Esophagus muscularis mucosa (tissue), 4 donors: ENCODE results near the gene TPK1. TPM values are rescaled to one million over a fixed set of nuclear protein-coding genes. Genes with fewer than 3 reads are reported as not detected.

Experiments used
- DNase-seq: peaks from one replicate; pipeline ENCODE4 v3.0.0-alpha.2; 2017; ENCODE audit errors: extremely low spot score
- H3K27ac ChIP-seq, 4 donors: fragments of 200-600 bp; sonication (generic); replicated peaks in 1 of 4; 1 replicate in 3 of 4; 2 replicates in 1 of 4; pipeline ENCODE4 v1.5.1; 2016 to 2019; ENCODE audit warnings: mild to moderate bottlenecking in 1 of 4
- H3K27me3 ChIP-seq, 4 donors: fragments of 200-600 bp; sonication (generic); one replicate each; pipeline versions ENCODE4 v1.5.1 to v1.6.0; 2016 to 2019
- H3K36me3 ChIP-seq, 4 donors: fragments of 200-600 bp; sonication (generic); one replicate each; pipeline ENCODE4 v1.5.1; 2016 to 2019
- H3K4me1 ChIP-seq, 4 donors: fragments of 200-600 bp; sonication (generic); one replicate each; pipeline ENCODE4 v1.5.1; 2016 to 2019
- H3K4me3 ChIP-seq, 4 donors: fragments of 200-600 bp; sonication (generic); 1 replicate in 2 of 4; 2 replicates in 2 of 4; pipeline ENCODE4 v1.5.1; 2016 to 2019; ENCODE audit warnings: mild to moderate bottlenecking in 4 of 4, moderate library complexity in 1 of 4
- H3K9me3 ChIP-seq, 4 donors: fragments of 200-600 bp; sonication (generic); 1 replicate in 3 of 4; 2 replicates in 1 of 4; pipeline ENCODE4 v1.5.1; 2016 to 2019
- EP300 ChIP-seq: sonication (generic); formaldehyde crosslinking; IDR thresholded peaks from one replicate; pipeline ENCODE4 v1.6.1; 2017; ENCODE audit warnings: antibody characterized with exemption
- POLR2A ChIP-seq: fragments of 450-650 bp; IDR thresholded peaks from one replicate; pipeline ENCODE4 v1.6.1; 2017; ENCODE audit warnings: antibody characterized with exemption, moderate library complexity, mild to moderate bottlenecking, low read depth
- POLR2AphosphoS5 ChIP-seq, 2 donors: sonication (generic); formaldehyde crosslinking; IDR thresholded peaks; one replicate each; pipeline ENCODE4 v1.6.1; 2017; ENCODE audit warnings: antibody characterized with exemption in 2 of 2
- WGBS: methylation state at CpG from one replicate; pipeline ENCODE4 v1.1.5; 2018; 5-methylcytosine and 5-hydroxymethylcytosine counted together
- intact Hi-C: fragments of 100-400 bp; cut with DNase I; formaldehyde crosslinking; loops from one replicate; pipeline ENCODE4 v1.15.1; 2023
- total RNA-seq, 4 donors: library from RNA; depleted of rRNA; stranded (reverse); fragments of >200 nt; gene quantifications; one replicate each; pipeline versions ENCODE4 v1.1.0 to v1.2.1, GENCODE V29; 2016
- TF ChIP-seq, protein P1 (sequence below), 3 experiments: fragments of 200-600 bp in 2 of 3; fragments of 450-650 bp in 1 of 3; sonication (generic) in 2 of 3; IDR thresholded peaks; one replicate each; pipeline ENCODE4 v1.5.1; 2017 to 2019; ENCODE audit warnings: antibody characterized with exemption in 3 of 3, mild to moderate bottlenecking in 2 of 3, moderate library complexity in 1 of 3

Gene TPK1
- total RNA-seq, 4 donors from 2014 or later, result 2.7 to 4.3 (median 3.4) TPM

DNA sequence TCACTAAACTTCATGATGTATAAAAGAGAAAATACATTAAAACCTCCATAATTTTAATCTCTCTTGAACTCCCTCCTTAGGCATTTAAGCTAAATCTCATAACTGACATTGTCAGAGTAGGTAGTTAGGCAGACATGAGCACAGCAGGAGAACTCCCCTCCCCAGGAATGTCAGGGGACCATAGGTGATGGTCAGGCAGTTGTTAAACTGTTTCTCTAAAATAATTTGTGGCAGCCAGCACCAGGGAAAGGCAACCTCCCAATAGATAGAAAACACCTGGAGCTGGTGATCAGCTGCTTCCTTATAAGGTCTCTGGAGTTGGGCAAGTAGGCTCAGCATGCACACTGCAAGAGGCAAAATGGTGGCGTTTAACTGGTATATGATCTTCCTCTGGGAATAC lies 73.0 kb downstream of the TPK1 start:
- no peak overlapping the region for H3K27ac ChIP-seq
- no peaks in the 10 kb centered on the region for H3K36me3 ChIP-seq
- no peaks in the 10 kb centered on the region for H3K27me3 ChIP-seq
- WGBS, result 87% methylated on average over 1 of the region's 1 CpG
- TF ChIP-seq, protein P1, sequence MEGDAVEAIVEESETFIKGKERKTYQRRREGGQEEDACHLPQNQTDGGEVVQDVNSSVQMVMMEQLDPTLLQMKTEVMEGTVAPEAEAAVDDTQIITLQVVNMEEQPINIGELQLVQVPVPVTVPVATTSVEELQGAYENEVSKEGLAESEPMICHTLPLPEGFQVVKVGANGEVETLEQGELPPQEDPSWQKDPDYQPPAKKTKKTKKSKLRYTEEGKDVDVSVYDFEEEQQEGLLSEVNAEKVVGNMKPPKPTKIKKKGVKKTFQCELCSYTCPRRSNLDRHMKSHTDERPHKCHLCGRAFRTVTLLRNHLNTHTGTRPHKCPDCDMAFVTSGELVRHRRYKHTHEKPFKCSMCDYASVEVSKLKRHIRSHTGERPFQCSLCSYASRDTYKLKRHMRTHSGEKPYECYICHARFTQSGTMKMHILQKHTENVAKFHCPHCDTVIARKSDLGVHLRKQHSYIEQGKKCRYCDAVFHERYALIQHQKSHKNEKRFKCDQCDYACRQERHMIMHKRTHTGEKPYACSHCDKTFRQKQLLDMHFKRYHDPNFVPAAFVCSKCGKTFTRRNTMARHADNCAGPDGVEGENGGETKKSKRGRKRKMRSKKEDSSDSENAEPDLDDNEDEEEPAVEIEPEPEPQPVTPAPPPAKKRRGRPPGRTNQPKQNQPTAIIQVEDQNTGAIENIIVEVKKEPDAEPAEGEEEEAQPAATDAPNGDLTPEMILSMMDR (IDR thresholded peaks at IDR 0.05), result no peak
- TF ChIP-seq POLR2A (no peak), POLR2AphosphoS5 (IDR thresholded peaks at IDR 0.05) (no peak)
- no peak for DNase-seq
- no peaks in the 10 kb centered on the region for H3K9me3 ChIP-seq
- intact Hi-C loops, result no loop called here
- no peak overlapping the region for H3K4me3 ChIP-seq
- no peaks in the 10 kb centered on the region for H3K4me1 ChIP-seq

GRCh38 chr7:144761493-144761892 lies 74.4 kb downstream of the TPK1 start:
- no peaks in the 10 kb centered on the region for H3K36me3 ChIP-seq
- H3K4me1 ChIP-seq, result no peaks in the 10 kb centered on the region
- DNase-seq, result no peak
- H3K27ac ChIP-seq, result no peak overlapping the region
- 79% methylated on average over 5 of the region's 5 CpGs for WGBS
- TF ChIP-seq EP300 (no peak), POLR2A (no peak), POLR2AphosphoS5 (IDR thresholded peaks at IDR 0.05) (no peak)
- TF ChIP-seq, protein P1 (IDR thresholded peaks at IDR 0.05), result no peak
- no peaks in the 10 kb centered on the region for H3K27me3 ChIP-seq
- no peak overlapping the region for H3K4me3 ChIP-seq
- no peaks in the 10 kb centered on the region for H3K9me3 ChIP-seq
- intact Hi-C loops, result no loop called here

GRCh38 chr7:144759653-144760052 lies 76.2 kb downstream of the TPK1 start:
- Histone ChIP-seq H3K9me3 (no peaks in the 10 kb centered on the region), H3K4me3 (no peak overlapping the region), H3K4me1 (no peaks in the 10 kb centered on the region), H3K36me3 (no peaks in the 10 kb centered on the region), H3K27ac (no peak overlapping the region), H3K27me3 (no peaks in the 10 kb centered on the region)
- intact Hi-C loops, result no loop called here
- no peak for TF ChIP-seq EP300
- WGBS, result 43% methylated on average over 4 of the region's 4 CpGs
- DNase-seq, result no peak

DNA sequence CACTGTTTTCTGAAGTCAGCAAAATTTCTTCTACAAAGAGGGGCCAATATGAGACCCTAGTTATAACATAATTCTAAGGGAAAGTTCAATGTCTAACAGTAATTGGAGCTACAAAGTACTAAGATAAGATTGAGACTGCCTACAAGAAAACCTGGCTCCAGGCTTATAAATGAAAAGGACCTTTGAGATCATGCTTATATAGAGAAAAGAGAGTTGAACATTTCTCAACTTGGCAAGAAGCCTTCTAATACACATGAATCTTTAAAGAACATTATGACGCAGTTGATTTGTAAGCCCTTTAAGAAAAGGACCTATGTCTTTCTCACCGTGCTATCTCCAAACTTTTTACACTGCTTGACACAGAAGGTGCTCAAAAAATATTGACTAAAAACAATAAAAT lies 87.9 kb downstream of the TPK1 start:
- DNase-seq, result no peak
- intact Hi-C loops, result no loop called here
- WGBS, result 51% methylated on average over 2 of the region's 2 CpGs
- TF ChIP-seq POLR2AphosphoS5 (IDR thresholded peaks at IDR 0.05) (no peak), POLR2A (no peak), EP300 (no peak)
- TF ChIP-seq, protein P1 (IDR thresholded peaks at IDR 0.05), result no peak
- peaks cover 0 to under 1% (median 0%) of the 10 kb centered on the region in 4 donors for H3K9me3 ChIP-seq
- H3K4me1 ChIP-seq, result no peaks in the 10 kb centered on the region
- H3K36me3 ChIP-seq, result no peaks in the 10 kb centered on the region
- no peaks in the 10 kb centered on the region for H3K27me3 ChIP-seq
- H3K4me3 ChIP-seq, result no peak overlapping the region
- H3K27ac ChIP-seq, result no peak overlapping the region

DNA sequence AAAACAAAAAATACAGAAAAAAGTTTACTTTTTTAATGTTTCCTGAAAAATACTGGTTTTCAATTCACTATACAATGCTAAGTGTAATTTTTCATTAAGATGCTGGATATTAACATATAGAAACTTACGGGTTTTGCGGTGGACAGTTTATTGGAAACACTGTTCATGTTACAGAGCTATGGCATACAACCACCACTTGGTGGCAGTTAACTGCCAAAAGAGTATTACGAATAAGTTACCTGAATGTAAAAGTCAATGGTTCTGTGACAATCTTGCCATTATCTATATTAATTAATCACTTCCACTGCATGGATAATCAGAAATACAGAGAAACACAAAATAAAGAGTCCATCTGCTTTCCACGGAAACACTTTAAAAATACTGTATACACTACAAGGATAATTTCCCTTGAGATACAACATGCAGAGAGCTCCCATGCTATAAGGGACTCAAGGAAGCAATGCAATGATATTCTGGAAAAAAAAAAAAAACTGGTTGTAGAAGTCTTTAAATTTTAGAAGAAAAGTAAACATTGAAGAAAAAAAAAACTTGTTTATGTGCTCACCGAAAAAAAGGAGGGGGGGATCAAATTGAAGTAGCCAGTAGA lies 97.0 kb downstream of the TPK1 start:
- TF ChIP-seq, protein P1 (IDR thresholded peaks at IDR 0.05), result peak; percentile 48 to 68 (median 59)
- TF ChIP-seq POLR2AphosphoS5 (IDR thresholded peaks at IDR 0.05), result no peak
- TF ChIP-seq POLR2A, result no peak
- TF ChIP-seq EP300, result no peak
- Histone ChIP-seq H3K4me1 (no peaks in the 10 kb centered on the region), H3K27me3 (no peaks in the 10 kb centered on the region), H3K27ac (no peak overlapping the region), H3K36me3 (no peaks in the 10 kb centered on the region), H3K9me3 (no peaks in the 10 kb centered on the region), H3K4me3 (no peak overlapping the region)
- 45% methylated on average over 5 of the region's 5 CpGs for WGBS
- intact Hi-C loops, result loop anchor here (10.0 kb wide), 1 partner anchor 96 kb away; the partner anchor contains the start of gene TPK1
- DNase-seq, result no peak
